Smooth muscle cell (in vitro differentiated cells): ENCODE results near the gene MSLN. TPM values are rescaled to one million over a fixed set of nuclear protein-coding genes. Genes with fewer than 3 reads are reported as not detected.

Experiments used
- DNase-seq: peaks from one replicate; lab custom pipeline; 2025; ENCODE audit not compliant: unreplicated experiment; lab: John Stamatoyannopoulos, UW
- H2AFZ ChIP-seq: fragments of 200-600 bp; sonication (generic); 2 replicates; pipeline ENCODE4 v1.6.0; 2016; ENCODE audit warnings: antibody characterized with exemption, low read depth, mild to moderate bottlenecking
- H3F3A ChIP-seq: fragments of 200-600 bp; sonication (generic); 2 replicates; pipeline ENCODE4 v1.6.0; 2017; ENCODE audit warnings: antibody characterized with exemption, low read depth
- H3K27ac ChIP-seq: fragments of 200-600 bp; sonication (generic); 2 replicates; pipeline ENCODE4 v1.5.1; 2016; ENCODE audit warnings: low read depth, mild to moderate bottlenecking
- H3K27me3 ChIP-seq: fragments of 200-600 bp; sonication (generic); 2 replicates; pipeline ENCODE4 v1.6.1; 2016; ENCODE audit warnings: low read depth, mild to moderate bottlenecking
- H3K36me3 ChIP-seq: fragments of 200-600 bp; sonication (generic); 2 replicates; pipeline ENCODE4 v1.5.1; 2016; ENCODE audit warnings: low read depth
- H3K4me1 ChIP-seq: fragments of 200-600 bp; sonication (generic); 2 replicates; pipeline ENCODE4 v1.5.1; 2016; ENCODE audit warnings: low read depth
- H3K4me2 ChIP-seq: fragments of 200-600 bp; sonication (generic); 2 replicates; pipeline ENCODE4 v1.6.0; 2016; ENCODE audit warnings: mild to moderate bottlenecking
- H3K4me3 ChIP-seq: fragments of 200-600 bp; sonication (generic); 2 replicates; pipeline ENCODE4 v1.5.1; 2016; ENCODE audit warnings: mild to moderate bottlenecking
- H3K79me2 ChIP-seq: fragments of 200-600 bp; sonication (generic); 2 replicates; pipeline ENCODE4 v1.6.0; 2016; ENCODE audit warnings: low read depth, mild to moderate bottlenecking
- H3K9ac ChIP-seq: fragments of 200-600 bp; sonication (generic); 2 replicates; pipeline ENCODE4 v1.6.0; 2016; ENCODE audit warnings: low read depth
- H3K9me3 ChIP-seq: fragments of 200-600 bp; sonication (generic); replicated peaks from 2 replicates; pipeline ENCODE4 v1.5.1; 2016; ENCODE audit warnings: low read depth
- H4K20me1 ChIP-seq: fragments of 200-600 bp; sonication (generic); 2 replicates; pipeline ENCODE4 v1.6.0; 2016; ENCODE audit warnings: low read depth
- WGBS: methylation state at CpG from one replicate; pipeline ENCODE4 v1.1.7; 2016; ENCODE audit warnings: low lambda C conversion rate; 5-methylcytosine and 5-hydroxymethylcytosine counted together
- polyA plus RNA-seq: library from polyadenylated mRNA; unstranded; fragments of >200 nt; fragmentation: Nextera tagmentation; extraction: Ambion mirVana; gene quantifications from 2 replicates; pipeline ENCODE4 v1.2.1, GENCODE V29; 2016
- total RNA-seq: library from RNA; depleted of rRNA; stranded (reverse); fragments of >200 nt; gene quantifications from 2 replicates; pipeline ENCODE4 v1.2.3, GENCODE V29; 2014
- TF ChIP-seq, protein P1 (sequence below): fragments of 200-600 bp; sonication (generic); IDR thresholded peaks from 2 replicates; pipeline ENCODE4 v1.5.1; 2017; ENCODE audit warnings: borderline replicate concordance, mild to moderate bottlenecking, antibody characterized with exemption; ENCODE audit not compliant: insufficient read depth, poor library complexity, severe bottlenecking

MSLN gene
- total and polyA plus RNA-seq, 2 experiments from 2014 or later, result 0.26 to 3.7 TPM

DNA sequence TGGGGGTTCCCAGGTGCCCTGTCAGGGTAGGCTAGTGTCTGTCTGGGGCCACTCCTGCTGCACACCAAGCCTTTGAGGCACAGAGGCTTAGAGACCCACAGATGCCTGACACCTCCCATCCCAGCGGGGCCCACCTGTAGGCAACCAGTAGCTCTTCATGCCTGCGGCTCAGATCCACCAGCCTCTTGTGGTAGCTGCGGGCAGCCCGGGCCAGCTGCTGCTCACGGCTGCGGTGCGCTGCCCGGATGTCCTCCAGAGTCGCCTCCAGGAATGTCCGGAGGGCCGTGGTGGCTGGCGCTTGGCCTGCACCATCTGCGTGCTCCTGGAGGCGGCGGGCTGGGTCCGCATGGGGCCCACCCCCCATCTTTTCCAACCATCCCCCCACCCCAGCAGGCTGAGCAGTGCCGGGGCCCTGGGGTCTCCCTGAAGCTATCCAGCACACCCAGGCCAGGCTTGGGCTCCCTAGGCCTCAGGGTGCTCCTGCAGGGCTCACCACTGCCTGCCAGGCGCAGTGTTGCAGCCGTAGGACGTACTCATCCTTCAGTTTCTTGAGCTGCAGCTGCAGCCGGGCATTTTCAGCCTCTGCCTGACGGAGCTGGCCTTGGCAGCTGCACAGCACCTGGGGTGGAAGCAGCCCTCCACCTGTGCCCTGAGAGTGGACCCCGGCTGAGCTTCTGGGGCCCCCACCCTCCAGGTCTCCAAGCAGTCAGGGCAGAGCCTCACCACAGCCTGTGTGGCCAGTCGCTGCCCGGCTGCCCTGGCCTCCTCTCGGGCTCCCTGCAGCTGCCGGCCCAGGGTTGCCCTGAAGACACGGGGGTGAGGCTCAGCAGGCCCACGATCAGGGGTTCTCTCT, 36.1 kb upstream of the MSLN start:
- no peak for DNase-seq
- H3K9ac ChIP-seq, result no peak overlapping the region
- TF ChIP-seq, protein P1, sequence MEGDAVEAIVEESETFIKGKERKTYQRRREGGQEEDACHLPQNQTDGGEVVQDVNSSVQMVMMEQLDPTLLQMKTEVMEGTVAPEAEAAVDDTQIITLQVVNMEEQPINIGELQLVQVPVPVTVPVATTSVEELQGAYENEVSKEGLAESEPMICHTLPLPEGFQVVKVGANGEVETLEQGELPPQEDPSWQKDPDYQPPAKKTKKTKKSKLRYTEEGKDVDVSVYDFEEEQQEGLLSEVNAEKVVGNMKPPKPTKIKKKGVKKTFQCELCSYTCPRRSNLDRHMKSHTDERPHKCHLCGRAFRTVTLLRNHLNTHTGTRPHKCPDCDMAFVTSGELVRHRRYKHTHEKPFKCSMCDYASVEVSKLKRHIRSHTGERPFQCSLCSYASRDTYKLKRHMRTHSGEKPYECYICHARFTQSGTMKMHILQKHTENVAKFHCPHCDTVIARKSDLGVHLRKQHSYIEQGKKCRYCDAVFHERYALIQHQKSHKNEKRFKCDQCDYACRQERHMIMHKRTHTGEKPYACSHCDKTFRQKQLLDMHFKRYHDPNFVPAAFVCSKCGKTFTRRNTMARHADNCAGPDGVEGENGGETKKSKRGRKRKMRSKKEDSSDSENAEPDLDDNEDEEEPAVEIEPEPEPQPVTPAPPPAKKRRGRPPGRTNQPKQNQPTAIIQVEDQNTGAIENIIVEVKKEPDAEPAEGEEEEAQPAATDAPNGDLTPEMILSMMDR, result no peak
- H3K79me2 ChIP-seq, result no peaks in the 10 kb centered on the region
- H2AFZ ChIP-seq, result no peak overlapping the region
- H3K9me3 ChIP-seq, result no peaks in the 10 kb centered on the region
- peaks cover 10% of the 10 kb centered on the region for H4K20me1 ChIP-seq
- no peak overlapping the region for H3K4me2 ChIP-seq
- H3K4me1 ChIP-seq, result peaks cover 15% of the 10 kb centered on the region
- peaks cover 4% of the 10 kb centered on the region for H3F3A ChIP-seq
- 92% methylated on average over 28 of the region's 29 CpGs for WGBS
- no peaks in the 10 kb centered on the region for H3K27me3 ChIP-seq
- H3K4me3 ChIP-seq, result no peak overlapping the region
- H3K27ac ChIP-seq, result no peak overlapping the region
- H3K36me3 ChIP-seq, result no peaks in the 10 kb centered on the region

DNA sequence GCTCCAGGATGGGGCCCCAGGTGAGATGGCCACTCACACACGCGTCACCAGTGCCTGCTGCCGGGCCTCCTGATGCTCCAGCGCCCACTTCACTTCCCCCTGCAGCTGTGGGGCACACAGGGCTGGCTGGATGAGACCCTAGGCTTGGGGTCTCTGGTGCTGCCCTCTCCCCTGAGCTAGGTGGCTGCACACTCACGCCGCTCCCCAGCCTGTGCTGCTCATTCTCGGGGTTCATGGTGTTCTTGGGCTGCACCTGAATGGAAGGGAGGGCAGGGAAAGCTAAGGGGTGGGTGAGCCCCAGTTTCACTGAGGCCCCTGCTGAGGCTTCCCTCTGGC, 35.5 kb upstream of the MSLN start:
- Histone ChIP-seq H3K9me3 (no peaks in the 10 kb centered on the region), H3K27me3 (no peaks in the 10 kb centered on the region), H3K36me3 (no peaks in the 10 kb centered on the region), H4K20me1 (peaks cover 10% of the 10 kb centered on the region), H3K4me3 (no peak overlapping the region), H2AFZ (no peak overlapping the region), H3K4me2 (no peak overlapping the region), H3K9ac (no peak overlapping the region), H3F3A (peaks cover 4% of the 10 kb centered on the region), H3K4me1 (peaks cover 12% of the 10 kb centered on the region), H3K79me2 (no peaks in the 10 kb centered on the region), H3K27ac (no peak overlapping the region)
- TF ChIP-seq, protein P1, result no peak
- WGBS, result 93% methylated on average over 7 of the region's 7 CpGs
- no peak for DNase-seq

DNA sequence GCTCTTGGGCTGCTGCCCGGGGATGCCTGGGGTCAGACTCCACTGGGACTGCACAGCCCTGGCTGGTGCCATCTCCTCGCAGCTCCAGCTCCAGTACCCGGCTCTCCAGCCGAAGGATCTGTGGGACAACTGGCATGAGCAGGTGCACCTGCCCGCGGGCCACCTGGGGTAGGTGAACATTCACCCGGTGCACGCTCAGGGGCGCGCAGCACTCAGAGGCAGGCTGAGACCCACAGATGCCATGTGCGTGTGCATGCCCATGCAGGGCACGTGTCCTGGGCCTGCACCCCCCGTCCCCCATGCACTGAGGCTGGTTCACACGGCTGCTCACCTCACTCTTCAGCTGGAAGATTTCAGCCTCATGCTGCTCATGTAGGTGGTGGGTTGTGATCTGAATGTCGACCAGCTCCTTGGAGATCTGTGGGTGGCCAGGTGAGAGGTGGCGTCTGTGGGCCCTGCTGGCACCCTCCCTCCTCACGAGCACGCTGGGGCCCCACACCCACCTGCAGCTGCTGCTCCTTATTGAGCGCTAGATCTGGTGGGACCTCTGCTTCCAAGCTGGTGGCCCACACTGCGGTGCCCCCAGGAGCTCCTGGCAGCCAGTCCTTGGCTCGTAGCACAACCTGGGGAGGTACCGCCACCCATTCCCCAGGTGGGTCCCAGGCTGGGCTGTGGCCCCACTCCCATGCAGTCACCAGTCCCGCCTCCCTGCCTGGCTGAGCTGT, 34.9 kb upstream of the MSLN start:
- WGBS, result 91% methylated on average over 23 of the region's 23 CpGs
- H3K4me3 ChIP-seq, result no peak overlapping the region
- TF ChIP-seq, protein P1, result no peak
- H3K79me2 ChIP-seq, result no peaks in the 10 kb centered on the region
- DNase-seq, result no peak
- H3K27ac ChIP-seq, result no peak overlapping the region
- H3F3A ChIP-seq, result peaks cover 4% of the 10 kb centered on the region
- H3K4me2 ChIP-seq, result no peak overlapping the region
- no peak overlapping the region for H2AFZ ChIP-seq
- H4K20me1 ChIP-seq, result peaks cover 10% of the 10 kb centered on the region
- H3K36me3 ChIP-seq, result no peaks in the 10 kb centered on the region
- no peak overlapping the region for H3K9ac ChIP-seq
- H3K9me3 ChIP-seq, result no peaks in the 10 kb centered on the region
- H3K27me3 ChIP-seq, result no peaks in the 10 kb centered on the region
- H3K4me1 ChIP-seq, result peaks cover 10% of the 10 kb centered on the region
